Pancreas (tissue), 10 donors: ENCODE measurements around the gene GCNT2. TPM values are rescaled to one million over a fixed set of nuclear protein-coding genes. Genes with fewer than 3 reads are reported as not detected.
"Not testable (repeated sequence)": the region's sequence is repeated elsewhere in the genome, so short reads cannot be mapped to it uniquely, and the experiment has no call there.

Source experiments
- ATAC-seq, 4 donors: fragments of 200-7000 bp; cut with Tn5 transposase; one replicate each; pipeline versions ENCODE4 v1.8.0 to v1.9.1; 2020; ENCODE audit warnings: mild to moderate bottlenecking in 4 of 4, moderate library complexity in 4 of 4
- DNase-seq, 6 donors: peaks; one replicate each; pipeline ENCODE4 v3.0.0-alpha.2; 2020
- FAIRE-seq: peaks from 2 replicates; lab custom pipeline; 2012; peaks lifted over from hg19 to GRCh38; lab: Jason Lieb, UNC
- H3K27ac ChIP-seq, 4 donors: fragments of 200-600 bp; sonication (generic); 1 replicate in 3 of 4; 2 replicates in 1 of 4; pipeline versions ENCODE4 v1.5.0 to v1.8.0; 2020
- H3K27me3 ChIP-seq, 4 donors: fragments of 200-600 bp; one replicate each; pipeline ENCODE4 v1.8.0; 2021
- H3K36me3 ChIP-seq, 3 donors: fragments of 200-600 bp; sonication (generic) in 1 of 3; one replicate each; pipeline versions ENCODE4 v1.5.0 to v1.8.0; 2020 to 2021
- H3K4me1 ChIP-seq, 3 donors: fragments of 200-600 bp; one replicate each; pipeline ENCODE4 v1.8.0; 2021
- H3K4me3 ChIP-seq, 4 donors: fragments of 200-600 bp; sonication (generic) in 2 of 4; one replicate each; pipeline versions ENCODE4 v1.5.0 to v1.8.0; 2020 to 2021
- H3K9me3 ChIP-seq, 4 donors: fragments of 200-600 bp; one replicate each; pipeline ENCODE4 v1.8.0; 2021
- CTCF ChIP-seq, 4 donors: fragments of 200-600 bp; sonication (generic) in 3 of 4; IDR thresholded peaks; one replicate each; pipeline versions ENCODE4 v1.5.0 to v1.8.0; 2021; ENCODE audit warnings: antibody characterized with exemption in 4 of 4
- WGBS, 2 donors: extraction: QIAGEN DNeasy Blood & Tissue Kit; methylation state at CpG; one replicate each; pipeline ENCODE4 v1.1.7; 2013; 5-methylcytosine and 5-hydroxymethylcytosine counted together
- intact Hi-C, 3 donors: fragments of 100-400 bp; cut with DNase I; formaldehyde crosslinking; loops; one replicate each; pipeline versions ENCODE4 v1.11.1 to v1.14.2; 2022
- polyA plus RNA-seq, 2 donors: library from polyadenylated mRNA; stranded (reverse); fragments of 200-250 nt; gene quantifications; one replicate each; pipeline ENCODE4 v1.2.3, GENCODE V29; 2013
- total RNA-seq, 6 donors: library from RNA; stranded (reverse); fragmentation: NEBNext Ultra II Directional in 4 of 6; extraction: Animal tissue kit (Norgen Biotek cat#: 25700) in 4 of 6; gene quantifications; one replicate each; pipeline versions ENCODE4 v1.2.1 to v1.2.4, GENCODE V29; 2021 to 2023
- donor health status: healthy with polysubstance abuse.
- donor health status: DM: no; HTN: no; CAD: no; lungs with moderate emphysema.
- donor health status: DM: no; HTN: no; CAD: no.
- donor health status: control.
- donor health status: control.
- donor health status: Bipolar disorder and iron deficiency.
- donor health status: DM: yes; HTN: yes; CAD: no.
- donor health status: DM: no; HTN: no; CAD: no.
- donor health status: DM: no; HTN: no; CAD: no.
- donor health status: DM: yes; HTN: yes; CAD: no.

Gene GCNT2
- total and polyA plus RNA-seq, 8 donors: 0.91 to 8.3 (median 2.2) TPM

GRCh38 chr6:10565913-10566312 is 44.8 kb downstream of the GCNT2 start:
- FAIRE-seq (no peak), ATAC-seq (no peak), DNase-seq (peak in 1 of 6 donors; percentile 11)
- no peaks in the 10 kb centered on the region for H3K36me3 ChIP-seq
- intact Hi-C loops: no loop called here
- H3K27me3 ChIP-seq: no peaks in the 10 kb centered on the region
- no peaks in the 10 kb centered on the region for H3K9me3 ChIP-seq
- no peak for TF ChIP-seq CTCF (IDR thresholded peaks at IDR 0.05)
- WGBS, 2 donors: 89 to 95% methylated on average over 9 of the region's 9 CpGs
- H3K4me1 ChIP-seq: no peaks in the 10 kb centered on the region
- H3K27ac ChIP-seq: no peak overlapping the region
- no peak overlapping the region for H3K4me3 ChIP-seq

- no peak for FAIRE-seq
- H3K4me3 ChIP-seq: no peak overlapping the region
Measured at GRCh38 chr6:10567256-10568026, 46.3 kb downstream of the GCNT2 start.

GRCh38 chr6:10569392-10570127 is 48.4 kb downstream of the GCNT2 start:
- ATAC-seq (no peak), FAIRE-seq (no peak), DNase-seq (no peak)
- no peaks in the 10 kb centered on the region for H3K36me3 ChIP-seq
- no peak overlapping the region for H3K27ac ChIP-seq
- no peak for TF ChIP-seq CTCF (IDR thresholded peaks at IDR 0.05)
- WGBS, 2 donors: 86 to 90% methylated on average over 5 of the region's 5 CpGs
- no peak overlapping the region for H3K4me3 ChIP-seq
- intact Hi-C loops: no loop called here
- no peaks in the 10 kb centered on the region for H3K9me3 ChIP-seq
- no peaks in the 10 kb centered on the region for H3K27me3 ChIP-seq
- H3K4me1 ChIP-seq: no peaks in the 10 kb centered on the region

More at GRCh38 chr6:10567256-10568026, 46.3 kb downstream of the GCNT2 start:
- 37 to 41% methylated on average over 6 of the region's 6 CpGs for WGBS, 2 donors
- H3K27me3 ChIP-seq: no peaks in the 10 kb centered on the region
- H3K4me1 ChIP-seq: no peaks in the 10 kb centered on the region
- H3K9me3 ChIP-seq: no peaks in the 10 kb centered on the region
- ATAC-seq (no peak), DNase-seq (no peak)
- intact Hi-C loops: no loop called here
- H3K27ac ChIP-seq: no peak overlapping the region
- no peaks in the 10 kb centered on the region for H3K36me3 ChIP-seq
- TF ChIP-seq CTCF (IDR thresholded peaks at IDR 0.05): no peak

- FAIRE-seq, H3K27ac ChIP-seq, ATAC-seq, H3K27me3 ChIP-seq, DNase-seq, H3K9me3 ChIP-seq, H3K36me3 ChIP-seq, H3K4me1 ChIP-seq, intact Hi-C loops, H3K4me3 ChIP-seq: not testable (repeated sequence)
- WGBS, 2 donors: 90% methylated on average over 3 to 5 of the region's 5 CpGs
Measured at GRCh38 chr6:10575519-10575918, 54.4 kb downstream of the GCNT2 start.

- intact Hi-C loops: no loop called here
- ATAC-seq (no peak), DNase-seq (no peak), FAIRE-seq (no peak)
- TF ChIP-seq CTCF (IDR thresholded peaks at IDR 0.05): no peak
- no peak overlapping the region for H3K27ac ChIP-seq
- H3K27me3 ChIP-seq: no peaks in the 10 kb centered on the region
- H3K9me3 ChIP-seq: no peaks in the 10 kb centered on the region
- no peaks in the 10 kb centered on the region for H3K36me3 ChIP-seq
- WGBS, 2 donors: 80 to 82% methylated on average over 4 of the region's 4 CpGs
- H3K4me1 ChIP-seq: no peaks in the 10 kb centered on the region
- H3K4me3 ChIP-seq: no peak overlapping the region
Measured at GRCh38 chr6:10576226-10576625, 55.1 kb downstream of the GCNT2 start.
